Naive B cell (primary cell): ENCODE results near the gene ANKRD40. TPM values are rescaled to one million over a fixed set of nuclear protein-coding genes. Genes with fewer than 3 reads are reported as not detected.
A peak's percentile ranks its signal among the peaks of the same experiment; 100 is the strongest.

Source experiments
- ATAC-seq, 2 donors: fragments of 150-1000 bp; cut with Tn5 transposase; 2 replicates each; pipeline ENCODE4 v1.10.0; 2021; ENCODE audit warnings: low read depth in 2 of 2, mild to moderate bottlenecking in 2 of 2, moderate library complexity in 2 of 2
- DNase-seq: peaks from one replicate; pipeline ENCODE4 v3.0.0; 2022
- H3K27ac Mint-ChIP-seq, 6 donors: one replicate each; pipeline ENCODE4 v1.8.0; 2020 to 2022; ENCODE audit warnings: mild to moderate bottlenecking in 6 of 6, mixed read lengths in 6 of 6, moderate library complexity in 5 of 6, inconsistent platforms in 2 of 6
- H3K27me3 Mint-ChIP-seq, 3 donors: one replicate each; pipeline ENCODE4 v1.8.0; 2021 to 2022; ENCODE audit warnings: mixed read lengths in 3 of 3, mild to moderate bottlenecking in 1 of 3
- H3K36me3 Mint-ChIP-seq, 2 donors: one replicate each; pipeline ENCODE4 v1.8.0; 2020 to 2022; ENCODE audit warnings: mixed read lengths in 2 of 2, inconsistent platforms in 1 of 2, mild to moderate bottlenecking in 1 of 2
- H3K4me1 Mint-ChIP-seq, 3 donors: one replicate each; pipeline ENCODE4 v1.8.0; 2020 to 2022; ENCODE audit warnings: mixed read lengths in 3 of 3, inconsistent platforms in 1 of 3, mild to moderate bottlenecking in 1 of 3, moderate library complexity in 1 of 3
- H3K4me3 Mint-ChIP-seq, 8 donors: one replicate each; pipeline ENCODE4 v1.8.0; 2020 to 2022; ENCODE audit warnings: mild to moderate bottlenecking in 8 of 8, mixed read lengths in 8 of 8, moderate library complexity in 8 of 8, inconsistent platforms in 2 of 8
- H3K9me3 Mint-ChIP-seq, 7 donors: one replicate each; pipeline ENCODE4 v1.8.0; 2020 to 2022; ENCODE audit warnings: mixed read lengths in 7 of 7, mild to moderate bottlenecking in 5 of 7, inconsistent platforms in 2 of 7, moderate library complexity in 1 of 7
- polyA plus RNA-seq, 6 donors: library from polyadenylated mRNA; unstranded; fragments of 300-500 nt; fragmentation: Illumina TruSeq; gene quantifications; one replicate each; pipeline ENCODE4 v1.2.3, GENCODE V29; 2021; ENCODE audit warnings: low read depth in 6 of 6

The ANKRD40 gene, protein sequence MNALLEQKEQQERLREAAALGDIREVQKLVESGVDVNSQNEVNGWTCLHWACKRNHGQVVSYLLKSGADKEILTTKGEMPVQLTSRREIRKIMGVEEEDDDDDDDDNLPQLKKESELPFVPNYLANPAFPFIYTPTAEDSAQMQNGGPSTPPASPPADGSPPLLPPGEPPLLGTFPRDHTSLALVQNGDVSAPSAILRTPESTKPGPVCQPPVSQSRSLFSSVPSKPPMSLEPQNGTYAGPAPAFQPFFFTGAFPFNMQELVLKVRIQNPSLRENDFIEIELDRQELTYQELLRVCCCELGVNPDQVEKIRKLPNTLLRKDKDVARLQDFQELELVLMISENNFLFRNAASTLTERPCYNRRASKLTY
- polyA plus RNA-seq, result 1 to 10 TPM; 3.3 to 6.4 (median 4.6) TPM

DNA sequence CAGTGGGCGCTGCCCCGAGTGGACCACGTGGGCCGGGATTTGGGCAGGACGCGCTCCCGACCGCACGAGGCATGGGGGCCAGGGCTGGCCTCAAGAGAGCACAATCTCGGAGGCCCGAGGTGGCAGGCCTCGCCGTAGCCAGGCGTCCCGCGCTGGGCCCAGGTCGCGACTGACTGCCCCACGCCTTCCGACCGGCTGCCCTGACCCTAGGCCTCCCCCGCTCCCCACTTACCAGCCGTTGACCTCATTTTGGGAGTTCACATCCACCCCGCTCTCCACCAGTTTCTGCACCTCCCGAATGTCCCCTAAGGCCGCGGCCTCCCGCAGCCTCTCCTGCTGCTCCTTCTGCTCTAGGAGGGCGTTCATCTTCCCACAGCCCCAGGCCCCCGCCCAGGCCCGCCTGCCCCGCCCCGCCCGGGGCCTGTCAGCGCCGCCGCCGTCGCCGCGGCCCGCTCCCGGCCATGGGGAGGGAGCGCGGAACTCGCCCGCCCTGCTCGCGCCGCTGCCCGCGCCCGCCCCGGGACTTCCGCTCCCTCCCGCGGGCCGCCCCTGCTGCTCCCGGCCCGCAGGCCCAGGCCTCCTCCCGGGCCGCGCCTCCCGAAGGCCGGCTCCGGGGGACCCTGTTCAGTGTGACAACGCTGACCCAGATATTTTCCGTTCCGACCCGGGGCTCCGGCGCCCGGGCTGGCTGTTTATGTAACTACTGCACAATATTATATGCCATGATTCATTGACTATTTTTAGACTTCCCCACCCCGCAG, at the start of gene ANKRD40:
Gene ANKRD40, minus strand, starts transcription at position 626 of the 761 bp plus-strand sequence. Its CDS starts 260 bp downstream, at position 366.
- H3K27ac Mint-ChIP-seq, result peak within 1 kb of the TSS; percentile 93 to 99 (median 99)

DNA sequence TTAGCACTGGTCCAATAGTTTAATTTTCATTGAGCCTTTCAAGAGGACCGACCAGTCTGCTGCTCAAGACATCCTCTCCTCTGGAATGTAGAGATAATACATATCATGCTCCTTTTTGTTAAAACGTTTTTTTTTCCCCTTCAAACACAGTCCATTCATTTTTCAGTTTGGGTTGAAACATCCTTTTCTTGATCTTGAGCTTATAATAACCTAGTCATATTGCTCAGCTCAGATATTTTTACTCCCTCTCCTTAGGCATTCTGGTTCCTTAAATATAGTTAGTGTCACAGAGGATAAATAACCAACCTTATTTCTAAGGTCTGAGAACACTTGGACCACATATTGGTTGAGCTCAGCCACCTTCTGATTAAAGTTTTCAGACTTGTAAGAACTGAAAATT, 46.8 kb upstream of the ANKRD40 start:
- peaks cover 6 to 10% (median 9%) of the 10 kb centered on the region in 3 donors for H3K4me1 Mint-ChIP-seq
- no peaks in the 10 kb centered on the region for H3K27me3 Mint-ChIP-seq
- no peak for DNase-seq
- H3K9me3 Mint-ChIP-seq, result no peaks in the 10 kb centered on the region
- H3K4me3 Mint-ChIP-seq, result no peak overlapping the region
- H3K27ac Mint-ChIP-seq, result peak overlapping the region in 3 of 6 donors; percentile 50 to 92 (median 62)
- peaks cover 8 to 16% of the 10 kb centered on the region in 2 donors for H3K36me3 Mint-ChIP-seq
- no peak for ATAC-seq

More for the DNA sequence above, at the start of gene ANKRD40:
- no peaks in the 10 kb centered on the region for H3K27me3 Mint-ChIP-seq
- H3K36me3 Mint-ChIP-seq, result peaks cover 4 to 5% of the 10 kb centered on the region in 2 donors
- ATAC-seq (peak; percentile 85 to 86), DNase-seq (peak; percentile 89)
- H3K4me3 Mint-ChIP-seq, result peak within 1 kb of the TSS; percentile 84 to 99 (median 95)
- peaks cover 32 to 59% (median 33%) of the 10 kb centered on the region in 3 donors for H3K4me1 Mint-ChIP-seq
- H3K9me3 Mint-ChIP-seq, result no peaks in the 10 kb centered on the region

GRCh38 chr17:50749245-50749644, 41.5 kb upstream of the ANKRD40 start:
- ATAC-seq (no peak), DNase-seq (no peak)
- H3K9me3 Mint-ChIP-seq, result no peaks in the 10 kb centered on the region
- no peak overlapping the region for H3K4me3 Mint-ChIP-seq
- peaks cover 30 to 39% of the 10 kb centered on the region in 2 donors for H3K36me3 Mint-ChIP-seq
- H3K27ac Mint-ChIP-seq, result peak overlapping the region in 2 of 6 donors; percentile 21 to 30
- H3K4me1 Mint-ChIP-seq, result peaks cover 0 to 5% (median 2%) of the 10 kb centered on the region in 3 donors
- H3K27me3 Mint-ChIP-seq, result no peaks in the 10 kb centered on the region

GRCh38 chr17:50745631-50746030, 37.9 kb upstream of the ANKRD40 start:
- H3K4me1 Mint-ChIP-seq, result peaks cover 0 to 5% (median 0%) of the 10 kb centered on the region in 3 donors
- ATAC-seq (no peak), DNase-seq (no peak)
- peaks cover 23 to 39% of the 10 kb centered on the region in 2 donors for H3K36me3 Mint-ChIP-seq
- no peaks in the 10 kb centered on the region for H3K9me3 Mint-ChIP-seq
- H3K27ac Mint-ChIP-seq, result peak overlapping the region in 2 of 6 donors; percentile 11
- no peak overlapping the region for H3K4me3 Mint-ChIP-seq
- no peaks in the 10 kb centered on the region for H3K27me3 Mint-ChIP-seq

DNA sequence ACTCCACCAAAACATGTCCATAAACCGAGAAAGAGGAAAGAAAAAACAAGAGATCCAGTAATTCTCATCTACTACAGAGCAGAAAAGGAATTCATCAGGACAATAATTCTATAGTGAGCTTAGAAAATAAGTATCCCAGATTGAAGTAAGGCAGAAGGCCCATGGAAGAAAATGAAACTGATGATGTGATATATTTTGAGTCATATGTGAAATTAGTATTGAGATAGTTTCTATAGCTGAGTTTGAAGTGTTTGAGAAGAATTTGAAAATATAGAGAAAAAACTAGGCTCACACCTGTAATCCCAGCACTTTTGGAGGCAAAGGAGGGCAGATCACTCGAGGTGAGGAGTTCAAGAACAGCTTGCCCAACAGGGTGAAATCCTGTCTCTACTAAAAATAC, 31.4 kb upstream of the ANKRD40 start:
- H3K4me3 Mint-ChIP-seq, result no peak overlapping the region
- H3K27me3 Mint-ChIP-seq, result no peaks in the 10 kb centered on the region
- DNase-seq, result no peak
- H3K27ac Mint-ChIP-seq, result peak overlapping the region in 5 of 6 donors; percentile 8 to 84 (median 67)
- no peaks in the 10 kb centered on the region for H3K9me3 Mint-ChIP-seq
- peaks cover 14 to 35% (median 31%) of the 10 kb centered on the region in 3 donors for H3K4me1 Mint-ChIP-seq
- ATAC-seq, result no peak
- H3K36me3 Mint-ChIP-seq, result peaks cover 12 to 18% of the 10 kb centered on the region in 2 donors

- Mint-ChIP-seq H3K4me3 (no peak overlapping the region), H3K27me3 (no peaks in the 10 kb centered on the region), H3K9me3 (no peaks in the 10 kb centered on the region), H3K4me1 (peaks cover 14 to 41% (median 40%) of the 10 kb centered on the region in 3 donors), H3K27ac (peak overlapping the region in 1 of 6 donors; percentile 62), H3K36me3 (peaks cover 12 to 18% of the 10 kb centered on the region in 2 donors)
- ATAC-seq (no peak), DNase-seq (no peak)
Observed at GRCh38 chr17:50737118-50737698, 29.5 kb upstream of the ANKRD40 start.

- H3K9me3 Mint-ChIP-seq, result no peaks in the 10 kb centered on the region
- H3K27me3 Mint-ChIP-seq, result no peaks in the 10 kb centered on the region
- H3K27ac Mint-ChIP-seq, result peak overlapping the region in 1 of 6 donors; percentile 1
- ATAC-seq (no peak), DNase-seq (no peak)
- H3K36me3 Mint-ChIP-seq, result peaks cover 12 to 18% of the 10 kb centered on the region in 2 donors
- peaks cover 24 to 57% (median 54%) of the 10 kb centered on the region in 3 donors for H3K4me1 Mint-ChIP-seq
- no peak overlapping the region for H3K4me3 Mint-ChIP-seq
Observed at GRCh38 chr17:50735287-50735686, 27.6 kb upstream of the ANKRD40 start.

DNA sequence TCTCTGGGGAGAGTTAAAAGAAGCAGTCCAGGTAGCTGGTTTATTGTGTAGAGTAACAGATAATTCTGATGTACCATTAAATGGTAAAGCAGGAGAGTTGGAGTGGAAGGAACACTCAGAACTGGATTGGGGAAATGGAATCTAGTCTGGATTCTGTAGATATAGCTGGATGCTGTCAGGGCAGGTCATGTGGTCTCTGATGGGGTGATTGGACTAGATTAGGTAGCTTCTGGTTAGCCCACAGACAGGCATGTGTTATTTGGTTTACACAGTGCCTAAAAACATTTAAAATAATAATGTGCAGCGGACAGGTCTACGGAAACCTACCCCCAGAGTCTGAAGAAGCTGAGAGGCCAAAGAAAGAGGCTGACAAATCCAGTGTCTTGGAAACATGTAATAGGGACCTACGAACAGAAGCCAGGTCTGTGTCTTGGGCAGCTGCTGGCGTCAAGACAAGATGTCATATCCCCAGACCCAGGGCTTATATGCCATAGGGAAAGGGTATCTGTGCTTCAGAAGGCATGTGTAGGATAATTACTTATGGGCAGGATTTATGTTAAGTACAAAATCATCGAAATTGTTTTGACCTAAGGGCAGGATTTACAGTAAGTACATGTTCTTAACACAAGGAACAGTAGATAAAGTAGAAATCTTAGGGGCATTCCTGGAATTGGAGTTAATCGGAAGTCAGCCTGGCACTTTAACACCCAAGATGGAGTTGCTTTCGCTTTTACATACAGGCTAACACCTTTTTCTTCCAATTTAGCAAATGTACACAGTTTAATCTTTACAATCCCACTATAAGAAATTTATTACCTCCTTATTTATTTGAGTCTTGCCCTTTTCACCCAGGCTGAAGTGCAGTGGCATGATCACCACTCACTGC, 24.1 kb upstream of the ANKRD40 start:
- Mint-ChIP-seq H3K36me3 (peaks cover 7 to 8% of the 10 kb centered on the region in 2 donors), H3K9me3 (peaks cover 0 to 4% (median 0%) of the 10 kb centered on the region in 7 donors), H3K4me3 (peak overlapping the region in 1 of 8 donors; percentile 75), H3K27me3 (no peaks in the 10 kb centered on the region), H3K4me1 (peaks cover 37 to 77% (median 46%) of the 10 kb centered on the region in 3 donors), H3K27ac (peak overlapping the region in 4 of 6 donors; percentile 39 to 82 (median 56))
- ATAC-seq (no peak), DNase-seq (no peak)

- ATAC-seq (no peak), DNase-seq (no peak)
- Mint-ChIP-seq H3K4me3 (no peak overlapping the region), H3K27ac (peak overlapping the region in 1 of 6 donors; percentile 59), H3K27me3 (no peaks in the 10 kb centered on the region), H3K9me3 (peaks cover 0 to 4% (median 0%) of the 10 kb centered on the region in 7 donors), H3K4me1 (peaks cover 36 to 69% (median 39%) of the 10 kb centered on the region in 3 donors), H3K36me3 (peaks cover 7 to 8% of the 10 kb centered on the region in 2 donors)
Observed at GRCh38 chr17:50728881-50729765, 21.4 kb upstream of the ANKRD40 start.

GRCh38 chr17:50728112-50728429, 20.4 kb upstream of the ANKRD40 start:
- no peaks in the 10 kb centered on the region for H3K27me3 Mint-ChIP-seq
- DNase-seq, result no peak
- H3K36me3 Mint-ChIP-seq, result peaks cover 7 to 8% of the 10 kb centered on the region in 2 donors
- no peak overlapping the region for H3K27ac Mint-ChIP-seq
- H3K9me3 Mint-ChIP-seq, result peaks cover 0 to 4% (median 0%) of the 10 kb centered on the region in 7 donors
- H3K4me1 Mint-ChIP-seq, result peaks cover 39 to 75% (median 43%) of the 10 kb centered on the region in 3 donors
- no peak for ATAC-seq
- H3K4me3 Mint-ChIP-seq, result no peak overlapping the region

DNA sequence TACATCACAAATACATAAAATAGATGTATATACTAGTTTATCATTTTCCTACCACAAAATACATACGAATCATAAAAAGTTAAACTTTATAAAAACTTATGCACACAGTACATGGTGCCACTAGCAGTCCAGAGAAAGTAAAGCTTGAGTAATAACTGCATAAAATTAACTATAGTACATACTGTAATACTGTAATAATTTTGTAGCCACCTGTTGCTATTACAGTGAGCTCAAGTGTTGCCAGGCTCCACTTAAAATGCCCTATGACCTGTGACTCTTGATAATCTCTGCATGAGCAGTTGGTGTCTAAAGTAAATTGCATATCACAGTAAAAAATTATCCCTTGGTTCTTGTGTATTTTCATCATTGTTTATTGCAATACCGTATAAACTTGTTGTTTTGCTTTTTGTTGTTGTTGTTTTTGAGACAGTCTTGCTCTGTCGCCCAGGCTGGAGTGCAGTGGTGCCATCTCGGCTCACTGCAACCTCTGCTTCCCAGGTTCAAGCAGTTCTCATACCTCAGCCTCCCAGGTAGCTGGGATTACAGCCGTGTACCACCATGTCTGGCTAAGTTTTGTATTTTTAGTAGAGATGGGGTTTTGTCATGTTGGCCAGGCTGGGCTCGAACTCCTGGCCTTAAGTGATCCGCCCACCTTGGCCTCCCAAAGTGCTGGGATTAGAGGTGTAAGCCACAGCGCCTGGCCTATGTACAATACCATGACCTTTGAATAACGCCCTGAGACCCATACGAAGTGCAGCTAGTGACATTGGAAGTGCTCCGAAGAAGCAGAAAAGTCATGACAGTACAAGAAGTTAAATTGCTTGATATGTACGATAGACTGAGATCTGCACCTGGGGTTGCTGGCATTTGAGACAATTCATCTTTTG, 18.3 kb upstream of the ANKRD40 start:
- Mint-ChIP-seq H3K27me3 (no peaks in the 10 kb centered on the region), H3K27ac (peak overlapping the region in 1 of 6 donors; percentile 77), H3K9me3 (peaks cover 0 to 4% (median 0%) of the 10 kb centered on the region in 7 donors), H3K4me3 (peak overlapping the region in 4 of 8 donors; percentile 6 to 57 (median 46)), H3K36me3 (peaks cover 7 to 8% of the 10 kb centered on the region in 2 donors), H3K4me1 (peaks cover 41 to 78% (median 44%) of the 10 kb centered on the region in 3 donors)
- ATAC-seq (no peak), DNase-seq (no peak)
